HCT116 (cell line): ENCODE measurements around the gene WNT9A. TPM values are rescaled to one million over a fixed set of nuclear protein-coding genes. Genes with fewer than 3 reads are reported as not detected.

Experiments used
- ATAC-seq: fragments of 200-7000 bp; cut with Tn5 transposase; 2 replicates; pipeline ENCODE4 v1.9.1; 2020; ENCODE audit warnings: mild to moderate bottlenecking, moderate library complexity
- BruUV-seq: library from RNA; stranded (reverse); fragments of 400-500 nt; replicated peaks from 2 replicates; lab custom pipeline; 2021; lab: Mats Ljungman, UMichigan
- CTCF ChIA-PET: fragments of 300-600 bp; sonication (Branson Sonifier 250); formaldehyde crosslinking; loops from one replicate; lab custom pipeline; 2021; ENCODE audit warnings: antibody characterized with exemption; lab: Charles Lee
- POLR2A ChIA-PET: fragments of 300-600, 350-600 bp; sonication (Branson Sonifier 250); formaldehyde crosslinking; loops from one replicate; lab custom pipeline; 2021; ENCODE audit warnings: antibody characterized with exemption; lab: Charles Lee
- RAD21 ChIA-PET, 2 experiments: fragments of 300-600 bp; sonication (Branson Sonifier 250); formaldehyde crosslinking; loops; one replicate each; lab custom pipeline; 2023; ENCODE audit warnings: low total read pairs in 2 of 2; ENCODE audit not compliant: uncharacterized antibody in 2 of 2, unreplicated experiment in 2 of 2, low non-redundant PET in 1 of 2; lab: Charles Lee
- DNase-seq: peaks from one replicate; pipeline ENCODE4 v3.0.0-alpha.2; 2010; ENCODE audit warnings: low read depth, low spot score
- H2AFZ ChIP-seq: fragments of 200-600 bp; shearing (Covaris generic), sonication (generic); 2 replicates; pipeline ENCODE4 v1.6.1; 2017; ENCODE audit warnings: low read depth, mixed run types, mixed read lengths, antibody characterized with exemption, low read length; ENCODE audit not compliant: poor library complexity, severe bottlenecking
- H3K27ac ChIP-seq: 2 replicates; pipeline ENCODE4 v1.5.1; 2012; ENCODE audit warnings: low read depth, low read length
- H3K27me3 ChIP-seq: fragments of 200-600 bp; sonication (generic); 2 replicates; pipeline ENCODE4 v1.6.1; 2016; ENCODE audit warnings: mixed run types, low read length, mixed read lengths; ENCODE audit not compliant: insufficient read depth
- H3K36me3 ChIP-seq, 2 experiments: fragments of 200-500 bp in 1 of 2; fragments of 200-600 bp in 1 of 2; sonication (Bioruptor generic) in 1 of 2; sonication (generic) in 1 of 2; 2 replicates each; pipeline versions ENCODE4 v1.5.1 to v1.6.1; 2014 to 2016; ENCODE audit warnings: low read length in 2 of 2, inconsistent platforms in 1 of 2, mixed read lengths in 1 of 2, mixed run types in 1 of 2; ENCODE audit not compliant: insufficient read depth in 2 of 2, control insufficient read depth in 1 of 2
- H3K4me1 ChIP-seq, 2 experiments: fragments of 200-600 bp in 1 of 2; sonication (generic) in 1 of 2; 2 replicates each; pipeline versions ENCODE4 v1.5.1 to v1.6.1; 2012 to 2017; ENCODE audit warnings: low read length in 2 of 2, inconsistent platforms in 1 of 2, mild to moderate bottlenecking in 1 of 2, mixed read lengths in 1 of 2, mixed run types in 1 of 2, moderate library complexity in 1 of 2; ENCODE audit not compliant: insufficient read depth in 2 of 2, control insufficient read depth in 1 of 2
- H3K4me2 ChIP-seq: fragments of 200-600 bp; sonication (generic); 2 replicates; pipeline ENCODE4 v1.6.1; 2017; ENCODE audit warnings: mixed run types, low read length, mixed read lengths
- H3K4me3 ChIP-seq, 2 experiments: fragments of 200-600 bp in 1 of 2; sonication (generic) in 1 of 2; replicated peaks in 1 of 2; 2 replicates each; pipeline ENCODE4 v1.5.1; 2011 to 2016; ENCODE audit warnings: low read length in 2 of 2, control low read depth in 1 of 2, low read depth in 1 of 2, mild to moderate bottlenecking in 1 of 2, mixed read lengths in 1 of 2, mixed run types in 1 of 2
- H3K79me2 ChIP-seq: fragments of 200-600 bp; sonication (generic); 2 replicates; pipeline ENCODE4 v1.6.1; 2017; ENCODE audit warnings: mild to moderate bottlenecking, mixed run types, low read length, moderate library complexity, mixed read lengths; ENCODE audit not compliant: insufficient read depth
- H3K9ac ChIP-seq: fragments of 200-600 bp; sonication (generic); 2 replicates; pipeline ENCODE4 v1.6.1; 2016; ENCODE audit warnings: low read length, mixed read lengths
- H3K9me2 ChIP-seq: fragments of 200-600 bp; sonication (generic), shearing (Covaris generic); 2 replicates; pipeline ENCODE4 v1.6.1; 2017; ENCODE audit warnings: mixed run types, mild to moderate bottlenecking, moderate library complexity; ENCODE audit not compliant: insufficient read depth
- H3K9me3 ChIP-seq, 2 experiments: fragments of 200-500 bp in 1 of 2; fragments of 200-600 bp in 1 of 2; sonication (Bioruptor generic) in 1 of 2; sonication (generic) in 1 of 2; 2 replicates each; pipeline ENCODE4 v1.6.1; 2014 to 2017; ENCODE audit warnings: low read length in 2 of 2, mixed read lengths in 2 of 2, inconsistent platforms in 1 of 2, low read depth in 1 of 2, mild to moderate bottlenecking in 1 of 2, mixed run types in 1 of 2, moderate library complexity in 1 of 2; ENCODE audit not compliant: control insufficient read depth in 1 of 2, insufficient read depth in 1 of 2
- H4K20me1 ChIP-seq: fragments of 200-600 bp; sonication (generic), shearing (Covaris generic); 2 replicates; pipeline ENCODE4 v1.6.1; 2017; ENCODE audit warnings: mixed run types, mild to moderate bottlenecking, moderate library complexity; ENCODE audit not compliant: insufficient read depth
- CBX3 ChIP-seq: IDR thresholded peaks from 2 replicates; pipeline ENCODE4 v1.6.1; 2012; ENCODE audit warnings: low read depth
- CEBPB ChIP-seq: IDR thresholded peaks from 2 replicates; pipeline ENCODE4 v1.6.1; 2012; ENCODE audit warnings: low read depth
- EGR1 ChIP-seq: IDR thresholded peaks from 2 replicates; pipeline ENCODE4 v1.6.1; 2012; ENCODE audit warnings: low read depth
- ELF1 ChIP-seq: IDR thresholded peaks from 2 replicates; pipeline ENCODE4 v1.6.1; 2012; ENCODE audit warnings: low read depth, borderline replicate concordance
- FOSL1 ChIP-seq: IDR thresholded peaks from 2 replicates; pipeline ENCODE4 v1.6.1; 2012; ENCODE audit warnings: low read depth
- JUND ChIP-seq: IDR thresholded peaks from 2 replicates; pipeline ENCODE4 v1.6.1; 2012
- RAD21 ChIP-seq: IDR thresholded peaks from 2 replicates; pipeline ENCODE4 v1.6.1; 2012; ENCODE audit warnings: low read depth, mild to moderate bottlenecking
- TCF7L2 ChIP-seq: IDR thresholded peaks from 2 replicates; pipeline ENCODE4 v1.7.0; 2011; ENCODE audit warnings: borderline replicate concordance, inconsistent platforms; ENCODE audit not compliant: insufficient read depth, insufficient read length; ENCODE audit errors: extremely low read depth
- intact Hi-C: fragments of 100-400 bp; cut with micrococcal nuclease; formaldehyde crosslinking; loops from 2 replicates; pipeline ENCODE4 v1.10.0; 2022
- total RNA-seq: library from RNA; stranded (reverse); gene quantifications from one replicate; pipeline ENCODE4 v1.2.1, GENCODE V29; 2021; ENCODE audit not compliant: unreplicated experiment
- TF ChIP-seq, protein P1 (sequence below): IDR thresholded peaks from 2 replicates; pipeline ENCODE4 v1.6.1; 2012
- TF ChIP-seq, protein P2 (sequence below): IDR thresholded peaks from 2 replicates; pipeline ENCODE4 v1.6.1; 2012; ENCODE audit warnings: low read depth

Gene WNT9A
- total RNA-seq, 1 experiment from 2014 or later: 5.6 TPM

DNA sequence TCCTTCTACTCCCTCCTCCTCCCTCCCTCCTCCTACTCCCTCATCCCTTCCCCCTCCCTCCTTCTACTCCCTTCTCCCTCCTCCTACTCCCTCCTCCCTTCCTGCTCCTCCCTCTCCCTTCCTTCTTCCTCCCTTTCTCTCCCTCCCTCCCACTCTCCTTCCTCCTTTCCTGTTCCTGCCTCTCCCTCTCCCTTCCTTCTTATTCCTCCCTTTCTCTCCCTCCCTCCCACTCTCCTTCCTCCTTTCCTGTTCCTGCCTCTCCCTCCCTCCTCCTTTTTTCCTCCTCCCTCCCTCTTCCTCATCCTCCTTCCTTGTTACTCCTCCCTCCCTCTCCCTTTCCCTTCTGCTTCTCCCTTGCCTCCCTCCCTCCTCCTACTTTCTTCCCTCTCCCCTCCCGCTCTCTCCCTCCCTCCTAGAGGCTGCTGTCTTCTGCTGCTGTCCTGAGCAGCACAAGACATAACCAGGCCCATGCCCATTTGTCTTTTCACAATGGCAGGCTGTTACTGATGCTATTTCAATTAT is 41.1 kb downstream of the WNT9A start:
- Histone ChIP-seq H3K9me3 (no peaks in the 10 kb centered on the region), H3K79me2 (no peaks in the 10 kb centered on the region), H3K9me2 (no peaks in the 10 kb centered on the region), H2AFZ (no peak overlapping the region), H3K27me3 (no peaks in the 10 kb centered on the region)
- CTCF ChIA-PET: no interaction called here
- TF ChIP-seq, protein P1, sequence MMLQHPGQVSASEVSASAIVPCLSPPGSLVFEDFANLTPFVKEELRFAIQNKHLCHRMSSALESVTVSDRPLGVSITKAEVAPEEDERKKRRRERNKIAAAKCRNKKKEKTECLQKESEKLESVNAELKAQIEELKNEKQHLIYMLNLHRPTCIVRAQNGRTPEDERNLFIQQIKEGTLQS: no peak
- TF ChIP-seq CEBPB (no peak), ELF1 (no peak), CBX3 (no peak), FOSL1 (no peak), JUND (no peak), RAD21 (no peak), TCF7L2 (no peak), EGR1 (no peak)
- TF ChIP-seq, protein P2, sequence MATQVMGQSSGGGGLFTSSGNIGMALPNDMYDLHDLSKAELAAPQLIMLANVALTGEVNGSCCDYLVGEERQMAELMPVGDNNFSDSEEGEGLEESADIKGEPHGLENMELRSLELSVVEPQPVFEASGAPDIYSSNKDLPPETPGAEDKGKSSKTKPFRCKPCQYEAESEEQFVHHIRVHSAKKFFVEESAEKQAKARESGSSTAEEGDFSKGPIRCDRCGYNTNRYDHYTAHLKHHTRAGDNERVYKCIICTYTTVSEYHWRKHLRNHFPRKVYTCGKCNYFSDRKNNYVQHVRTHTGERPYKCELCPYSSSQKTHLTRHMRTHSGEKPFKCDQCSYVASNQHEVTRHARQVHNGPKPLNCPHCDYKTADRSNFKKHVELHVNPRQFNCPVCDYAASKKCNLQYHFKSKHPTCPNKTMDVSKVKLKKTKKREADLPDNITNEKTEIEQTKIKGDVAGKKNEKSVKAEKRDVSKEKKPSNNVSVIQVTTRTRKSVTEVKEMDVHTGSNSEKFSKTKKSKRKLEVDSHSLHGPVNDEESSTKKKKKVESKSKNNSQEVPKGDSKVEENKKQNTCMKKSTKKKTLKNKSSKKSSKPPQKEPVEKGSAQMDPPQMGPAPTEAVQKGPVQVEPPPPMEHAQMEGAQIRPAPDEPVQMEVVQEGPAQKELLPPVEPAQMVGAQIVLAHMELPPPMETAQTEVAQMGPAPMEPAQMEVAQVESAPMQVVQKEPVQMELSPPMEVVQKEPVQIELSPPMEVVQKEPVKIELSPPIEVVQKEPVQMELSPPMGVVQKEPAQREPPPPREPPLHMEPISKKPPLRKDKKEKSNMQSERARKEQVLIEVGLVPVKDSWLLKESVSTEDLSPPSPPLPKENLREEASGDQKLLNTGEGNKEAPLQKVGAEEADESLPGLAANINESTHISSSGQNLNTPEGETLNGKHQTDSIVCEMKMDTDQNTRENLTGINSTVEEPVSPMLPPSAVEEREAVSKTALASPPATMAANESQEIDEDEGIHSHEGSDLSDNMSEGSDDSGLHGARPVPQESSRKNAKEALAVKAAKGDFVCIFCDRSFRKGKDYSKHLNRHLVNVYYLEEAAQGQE: no peak
- TF ChIP-seq, all 23 proteins: peak for 0
- H3K9ac ChIP-seq: no peak overlapping the region
- peaks cover 3 to 22% of the 10 kb centered on the region in 2 experiments; a peak in 3 of 4 replicates for H3K4me1 ChIP-seq
- no peaks in the 10 kb centered on the region for H3K36me3 ChIP-seq
- H3K4me2 ChIP-seq: no peak overlapping the region
- ATAC-seq (no peak), DNase-seq (no peak)
- H4K20me1 ChIP-seq: no peaks in the 10 kb centered on the region
- H3K4me3 ChIP-seq: no peak overlapping the region
- ChIA-PET POLR2A (no interaction called here), RAD21 (no interaction called here)
- intact Hi-C loops: no loop called here
- H3K27ac ChIP-seq: no peak overlapping the region
- no TSS peak for BruUV-seq
